Progenitor cell of endocrine pancreas (in vitro differentiated cells): ENCODE results near the gene NEUROD4. TPM values are rescaled to one million over a fixed set of nuclear protein-coding genes. Genes with fewer than 3 reads are reported as not detected.

ENCODE experiments used
- DNase-seq: peaks from one replicate; pipeline ENCODE4 v3.0.0; 2021; ENCODE audit warnings: low spot score; ENCODE audit not compliant: unreplicated experiment
- H3K27ac Mint-ChIP-seq: 2 replicates; pipeline ENCODE4 v1.8.0; 2021; ENCODE audit warnings: mild to moderate bottlenecking, moderate library complexity, mixed read lengths
- H3K27me3 Mint-ChIP-seq: 2 replicates; pipeline ENCODE4 v1.8.0; 2021; ENCODE audit warnings: mixed read lengths
- H3K36me3 Mint-ChIP-seq: 2 replicates; pipeline ENCODE4 v1.8.0; 2022; ENCODE audit warnings: mixed read lengths; ENCODE audit not compliant: insufficient read depth
- H3K4me1 Mint-ChIP-seq: 2 replicates; pipeline ENCODE4 v1.8.0; 2021; ENCODE audit warnings: low read depth, mixed read lengths
- H3K4me3 Mint-ChIP-seq: 2 replicates; pipeline ENCODE4 v1.8.0; 2021; ENCODE audit warnings: low read depth, mild to moderate bottlenecking, moderate library complexity, mixed read lengths
- H3K9me3 Mint-ChIP-seq: 2 replicates; pipeline ENCODE4 v1.8.0; 2021; ENCODE audit warnings: low read depth, mixed read lengths
- CTCF ChIP-seq: fragments of 200-600 bp; sonication (generic); IDR thresholded peaks from one replicate; pipeline ENCODE4 v1.5.0; 2021; ENCODE audit warnings: antibody characterized with exemption, mild to moderate bottlenecking; ENCODE audit not compliant: unreplicated experiment
- total RNA-seq: library from RNA; stranded (reverse); gene quantifications from 2 replicates; pipeline ENCODE4 v1.2.1, GENCODE V29; 2021

NEUROD4 gene
- total RNA-seq, 1 donor from 2014 or later, result not detected

GRCh38 chr12:55037351-55037987 is 17.7 kb downstream of the NEUROD4 start:
- no peak overlapping the region for H3K4me3 Mint-ChIP-seq
- no peaks in the 10 kb centered on the region for H3K9me3 Mint-ChIP-seq
- peaks cover 20% of the 10 kb centered on the region for H3K27me3 Mint-ChIP-seq
- TF ChIP-seq CTCF, result no peak
- no peak overlapping the region for H3K27ac Mint-ChIP-seq
- no peaks in the 10 kb centered on the region for H3K36me3 Mint-ChIP-seq
- no peaks in the 10 kb centered on the region for H3K4me1 Mint-ChIP-seq
- DNase-seq, result no peak

- H3K9me3 Mint-ChIP-seq, result no peaks in the 10 kb centered on the region
- no peak overlapping the region for H3K27ac Mint-ChIP-seq
- TF ChIP-seq CTCF, result no peak
- H3K4me3 Mint-ChIP-seq, result no peak overlapping the region
- no peaks in the 10 kb centered on the region for H3K36me3 Mint-ChIP-seq
- DNase-seq, result no peak
- no peaks in the 10 kb centered on the region for H3K4me1 Mint-ChIP-seq
- peaks cover 21% of the 10 kb centered on the region for H3K27me3 Mint-ChIP-seq
These were observed 19.9 kb downstream of the NEUROD4 start for GRCh38 chr12:55039395-55040354.

- DNase-seq, result no peak
- Mint-ChIP-seq H3K4me1 (no peaks in the 10 kb centered on the region), H3K36me3 (no peaks in the 10 kb centered on the region), H3K27ac (no peak overlapping the region), H3K4me3 (no peak overlapping the region), H3K27me3 (peaks cover 21% of the 10 kb centered on the region), H3K9me3 (no peaks in the 10 kb centered on the region)
- no peak for TF ChIP-seq CTCF
These were observed 21.7 kb downstream of the NEUROD4 start for GRCh38 chr12:55041345-55042055.

GRCh38 chr12:55043542-55043941 is 23.8 kb downstream of the NEUROD4 start:
- Mint-ChIP-seq H3K27ac (no peak overlapping the region), H3K4me1 (no peaks in the 10 kb centered on the region), H3K36me3 (no peaks in the 10 kb centered on the region), H3K4me3 (no peak overlapping the region), H3K9me3 (no peaks in the 10 kb centered on the region), H3K27me3 (peaks cover 21% of the 10 kb centered on the region)
- TF ChIP-seq CTCF, result no peak
- no peak for DNase-seq

- Mint-ChIP-seq H3K36me3 (no peaks in the 10 kb centered on the region), H3K27ac (no peak overlapping the region), H3K4me3 (no peak overlapping the region), H3K27me3 (peaks cover 17% of the 10 kb centered on the region), H3K9me3 (no peaks in the 10 kb centered on the region), H3K4me1 (no peaks in the 10 kb centered on the region)
- DNase-seq, result no peak
- TF ChIP-seq CTCF, result no peak
These were observed 24.4 kb downstream of the NEUROD4 start for GRCh38 chr12:55044135-55044534.
